ENCODE data around the gene LPP.

GRCh38 chr3:188321258-188321657, 167.3 kb downstream of the LPP start:
- TF ChIP-seq CTCF (IDR thresholded peaks at IDR 0.05; ENCODE audit: insufficient read depth, low read length) (no peak), REST (IDR thresholded peaks at IDR 0.05; ENCODE audit: insufficient replicate concordance, low read depth) (no peak), POLR2AphosphoS5 (IDR thresholded peaks at IDR 0.05; ENCODE audit: low read depth) (no peak)
